Hepatocyte (in vitro differentiated cells): ENCODE results near the gene ZFHX3.

Experiments
- CTCF ChIP-seq: fragments of 200-600 bp; sonication (generic); IDR thresholded peaks from 2 replicates; pipeline ENCODE4 v1.5.1; 2016; ENCODE audit warnings: antibody characterized with exemption, mild to moderate bottlenecking; ENCODE audit not compliant: poor library complexity
- EZH2 ChIP-seq: fragments of 200-600 bp; sonication (generic); IDR thresholded peaks from 2 replicates; pipeline ENCODE4 v1.6.1; 2016; ENCODE audit warnings: antibody characterized with exemption, mild to moderate bottlenecking, borderline replicate concordance
- EZH2phosphoT487 ChIP-seq: fragments of 200-600 bp; sonication (generic); IDR thresholded peaks from one replicate; pipeline ENCODE4 v1.6.1; 2018; ENCODE audit warnings: antibody characterized with exemption, mild to moderate bottlenecking, low read depth, moderate library complexity; ENCODE audit not compliant: unreplicated experiment, severe bottlenecking

GRCh38 chr16:72889616-72890582 lies 158.0 kb downstream of the ZFHX3 start:
- no peak for TF ChIP-seq CTCF
- TF ChIP-seq EZH2: no peak
- TF ChIP-seq EZH2phosphoT487: no peak
